Neural progenitor cell (in vitro differentiated cells): ENCODE results near the gene INPP4B. TPM values are rescaled to one million over a fixed set of nuclear protein-coding genes. Genes with fewer than 3 reads are reported as not detected.
"Not testable (repeated sequence)": the region's sequence is repeated elsewhere in the genome, so short reads cannot be mapped to it uniquely, and the experiment has no call there.

Experiments
- DNase-seq: peaks from one replicate; pipeline ENCODE4 v3.0.0-alpha.2; 2016; ENCODE audit warnings: low spot score
- H2AFZ ChIP-seq: fragments of 200-600 bp; sonication (generic); replicated peaks from 2 replicates; pipeline ENCODE4 v1.6.1; 2016; ENCODE audit warnings: antibody characterized with exemption
- H3F3A ChIP-seq: fragments of 200-600 bp; sonication (generic); 2 replicates; pipeline ENCODE4 v1.6.1; 2016; ENCODE audit warnings: antibody characterized with exemption, low read depth
- H3K27ac ChIP-seq: fragments of 200-600 bp; sonication (generic); 2 replicates; pipeline ENCODE4 v1.5.1; 2016; ENCODE audit warnings: mild to moderate bottlenecking
- H3K27me3 ChIP-seq: fragments of 200-600 bp; sonication (generic); 2 replicates; pipeline ENCODE4 v1.6.1; 2016; ENCODE audit warnings: mild to moderate bottlenecking, moderate library complexity
- H3K36me3 ChIP-seq: fragments of 200-600 bp; sonication (generic); 2 replicates; pipeline ENCODE4 v1.5.1; 2016
- H3K4me1 ChIP-seq: fragments of 200-600 bp; sonication (generic); 2 replicates; pipeline ENCODE4 v1.6.1; 2016; ENCODE audit warnings: mixed run types
- H3K4me2 ChIP-seq: fragments of 200-600 bp; sonication (generic); 2 replicates; pipeline ENCODE4 v1.6.1; 2016
- H3K4me3 ChIP-seq: fragments of 200-600 bp; sonication (generic); 2 replicates; pipeline ENCODE4 v1.5.1; 2016
- H3K79me2 ChIP-seq: fragments of 200-600 bp; sonication (generic); 2 replicates; pipeline ENCODE4 v1.6.1; 2016; ENCODE audit warnings: low read depth
- H3K9ac ChIP-seq: fragments of 200-600 bp; sonication (generic); 2 replicates; pipeline ENCODE4 v1.6.1; 2016
- H3K9me3 ChIP-seq: fragments of 200-600 bp; sonication (generic); 2 replicates; pipeline ENCODE4 v1.5.1; 2016; ENCODE audit warnings: low read depth
- H4K20me1 ChIP-seq: fragments of 200-600 bp; sonication (generic); 2 replicates; pipeline ENCODE4 v1.6.1; 2016; ENCODE audit warnings: low read depth
- H3K27ac Mint-ChIP-seq: 3 replicates; pipeline ENCODE4 v1.8.0; 2021; ENCODE audit warnings: mixed read lengths
- H3K27me3 Mint-ChIP-seq: 2 replicates; pipeline ENCODE4 v1.8.0; 2022; ENCODE audit warnings: low read depth, mild to moderate bottlenecking, inconsistent platforms, moderate library complexity, mixed read lengths; ENCODE audit not compliant: insufficient read depth
- H3K36me3 Mint-ChIP-seq: 3 replicates; pipeline ENCODE4 v1.8.0; 2021; ENCODE audit warnings: mixed read lengths
- H3K4me1 Mint-ChIP-seq: 3 replicates; pipeline ENCODE4 v1.8.0; 2021; ENCODE audit warnings: mixed read lengths
- H3K4me3 Mint-ChIP-seq: 3 replicates; pipeline ENCODE4 v1.8.0; 2021; ENCODE audit warnings: mild to moderate bottlenecking, moderate library complexity, mixed read lengths
- H3K9me3 Mint-ChIP-seq: 3 replicates; pipeline ENCODE4 v1.8.0; 2020; ENCODE audit warnings: mixed read lengths
- CTCF ChIP-seq: fragments of 200-600 bp; sonication (generic); IDR thresholded peaks from 2 replicates; pipeline ENCODE4 v1.5.1; 2017; ENCODE audit warnings: antibody characterized with exemption, mild to moderate bottlenecking
- EZH2 ChIP-seq: fragments of 200-600 bp; sonication (generic); IDR thresholded peaks from 2 replicates; pipeline ENCODE4 v1.6.1; 2017; ENCODE audit warnings: antibody characterized with exemption, mild to moderate bottlenecking, moderate library complexity
- EZH2phosphoT487 ChIP-seq: fragments of 200-600 bp; sonication (generic); IDR thresholded peaks from 2 replicates; pipeline ENCODE4 v1.6.1; 2017; ENCODE audit warnings: antibody characterized with exemption
- total RNA-seq: library from RNA; depleted of rRNA; stranded (reverse); fragments of >200 nt; gene quantifications from 2 replicates; pipeline ENCODE4 v1.2.3, GENCODE V29; 2015; ENCODE audit warnings: low replicate concordance

Gene INPP4B
- total RNA-seq, 1 donor from 2014 or later, result 1.3 TPM

GRCh38 chr4:142516686-142517526 is 329.2 kb downstream of the INPP4B start:
- no peak for TF ChIP-seq EZH2
- TF ChIP-seq CTCF, result no peak
- no peak for TF ChIP-seq EZH2phosphoT487
- no peaks in the 10 kb centered on the region for H3K9me3 Mint-ChIP-seq
- no peaks in the 10 kb centered on the region for H3K9me3 ChIP-seq
- no peak overlapping the region for H3K27ac ChIP-seq
- H3K4me3 ChIP-seq, result no peak overlapping the region
- H3K79me2 ChIP-seq, result no peaks in the 10 kb centered on the region
- H3K36me3 ChIP-seq, result no peaks in the 10 kb centered on the region
- no peak overlapping the region for H3K4me2 ChIP-seq
- no peaks in the 10 kb centered on the region for H3F3A ChIP-seq
- no peaks in the 10 kb centered on the region for H3K27me3 ChIP-seq
- H3K4me1 Mint-ChIP-seq, result peaks cover 8% of the 10 kb centered on the region
- H3K36me3 Mint-ChIP-seq, result no peaks in the 10 kb centered on the region
- DNase-seq, result peak; percentile 5
- H2AFZ ChIP-seq, result no peak overlapping the region
- no peaks in the 10 kb centered on the region for H4K20me1 ChIP-seq
- H3K4me3 Mint-ChIP-seq, result no peak overlapping the region
- H3K27me3 Mint-ChIP-seq, result no peaks in the 10 kb centered on the region
- H3K9ac ChIP-seq, result no peak overlapping the region
- no peaks in the 10 kb centered on the region for H3K4me1 ChIP-seq
- no peak overlapping the region for H3K27ac Mint-ChIP-seq

DNA sequence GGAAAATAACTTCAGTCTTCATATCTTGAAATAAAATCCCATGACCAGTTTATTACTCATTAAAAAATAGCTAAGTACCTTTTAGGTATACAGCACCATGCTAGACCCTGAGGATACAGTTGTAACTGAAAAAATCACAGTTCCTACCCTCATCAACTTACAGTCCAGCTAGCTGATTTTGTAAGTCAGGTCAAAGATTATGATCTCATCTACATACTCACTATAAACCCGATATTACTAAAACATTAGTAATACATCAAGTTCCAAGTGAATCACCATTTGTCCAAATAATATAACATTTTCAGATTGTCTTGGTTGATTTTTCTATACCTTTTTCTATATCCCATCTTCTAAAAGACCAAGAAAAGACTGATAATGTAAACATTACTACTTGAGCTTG is 333.9 kb downstream of the INPP4B start:
- Mint-ChIP-seq H3K4me3 (no peak overlapping the region), H3K36me3 (no peaks in the 10 kb centered on the region)

DNA sequence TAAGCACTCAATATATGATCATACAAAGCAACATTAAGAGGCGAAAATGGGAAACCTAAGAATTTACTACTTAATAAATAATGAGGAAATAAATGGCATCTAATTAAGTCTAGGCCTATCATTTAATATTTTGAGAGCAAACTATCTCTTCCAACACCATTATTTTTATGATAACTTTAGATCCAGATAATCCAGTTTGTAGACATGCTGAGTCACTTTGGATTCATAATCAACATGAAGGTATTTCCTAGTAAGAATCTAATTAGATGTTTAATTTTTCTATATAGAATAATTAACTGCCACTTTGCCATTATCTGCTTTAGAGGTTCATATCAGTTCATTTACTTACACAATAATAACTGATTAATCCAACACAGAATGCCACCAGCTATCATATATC is 336.2 kb downstream of the INPP4B start:
- H2AFZ ChIP-seq, result no peak overlapping the region
- H3F3A ChIP-seq, result no peaks in the 10 kb centered on the region
- Mint-ChIP-seq H3K4me1 (no peaks in the 10 kb centered on the region), H3K4me3 (no peak overlapping the region), H3K27ac (no peak overlapping the region), H3K27me3 (no peaks in the 10 kb centered on the region), H3K36me3 (no peaks in the 10 kb centered on the region), H3K9me3 (no peaks in the 10 kb centered on the region)
- H3K4me2 ChIP-seq, result no peak overlapping the region
- H4K20me1 ChIP-seq, result no peaks in the 10 kb centered on the region
- no peak overlapping the region for H3K9ac ChIP-seq
- H3K79me2 ChIP-seq, result no peaks in the 10 kb centered on the region
- DNase-seq, result no peak
- no peaks in the 10 kb centered on the region for H3K4me1 ChIP-seq
- no peaks in the 10 kb centered on the region for H3K9me3 ChIP-seq
- TF ChIP-seq EZH2 (no peak), EZH2phosphoT487 (no peak), CTCF (no peak)
- H3K27me3 ChIP-seq, result no peaks in the 10 kb centered on the region
- no peak overlapping the region for H3K27ac ChIP-seq
- no peak overlapping the region for H3K4me3 ChIP-seq
- no peaks in the 10 kb centered on the region for H3K36me3 ChIP-seq

More for the DNA sequence above, 333.9 kb downstream of the INPP4B start:
- H3K9ac ChIP-seq, result no peak overlapping the region
- H3K36me3 ChIP-seq, result no peaks in the 10 kb centered on the region
- H3K4me2 ChIP-seq, result no peak overlapping the region
- Mint-ChIP-seq H3K27me3 (no peaks in the 10 kb centered on the region), H3K9me3 (no peaks in the 10 kb centered on the region), H3K27ac (no peak overlapping the region), H3K4me1 (peaks cover 8% of the 10 kb centered on the region)
- no peaks in the 10 kb centered on the region for H3K79me2 ChIP-seq
- H4K20me1 ChIP-seq, result no peaks in the 10 kb centered on the region
- H2AFZ ChIP-seq, result no peak overlapping the region
- H3K4me3 ChIP-seq, result no peak overlapping the region
- no peak for DNase-seq
- no peak overlapping the region for H3K27ac ChIP-seq
- no peaks in the 10 kb centered on the region for H3K4me1 ChIP-seq
- H3F3A ChIP-seq, result no peaks in the 10 kb centered on the region
- no peak for TF ChIP-seq EZH2
- no peak for TF ChIP-seq CTCF
- no peak for TF ChIP-seq EZH2phosphoT487
- no peaks in the 10 kb centered on the region for H3K27me3 ChIP-seq
- no peaks in the 10 kb centered on the region for H3K9me3 ChIP-seq

DNA sequence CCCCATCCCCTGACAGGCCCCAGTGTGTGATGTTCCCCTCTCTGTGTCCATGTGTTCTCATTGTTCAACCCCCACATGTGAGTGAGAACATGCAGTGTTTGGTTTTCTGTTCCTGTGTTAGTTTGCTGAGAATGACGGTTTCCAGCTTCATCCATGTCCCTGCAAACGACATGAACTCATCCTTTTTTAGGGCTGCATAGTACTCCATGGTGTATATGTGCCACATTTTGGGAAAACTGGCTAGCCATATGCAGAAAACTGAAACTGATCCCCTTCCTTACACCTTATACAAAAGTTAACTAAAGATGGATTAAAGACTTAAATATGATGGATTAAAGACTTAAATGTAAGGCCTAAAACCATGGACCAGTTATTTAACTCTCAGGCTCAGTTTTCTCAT is 336.7 kb downstream of the INPP4B start:
- not testable (repeated sequence) for H3K36me3 ChIP-seq, DNase-seq, H3K4me1 Mint-ChIP-seq, H3K4me3 Mint-ChIP-seq, H3K9me3 Mint-ChIP-seq, H4K20me1 ChIP-seq, H3K27ac ChIP-seq, H3F3A ChIP-seq, H3K4me2 ChIP-seq, H3K4me3 ChIP-seq, H3K36me3 Mint-ChIP-seq, H3K79me2 ChIP-seq, H3K9me3 ChIP-seq, H3K27ac Mint-ChIP-seq, H3K27me3 ChIP-seq, H2AFZ ChIP-seq, H3K27me3 Mint-ChIP-seq, H3K4me1 ChIP-seq, H3K9ac ChIP-seq
